ENCODE data around the gene ICAM4. TPM values are rescaled to one million over a fixed set of nuclear protein-coding genes. Genes with fewer than 3 reads are reported as not detected.
A peak's percentile ranks its signal among the peaks of the same experiment; 100 is the strongest.

ICAM4 gene
- total and polyA plus RNA-seq, 2 of the 13 experiments (the other 11 are each of a cell fraction or from before 2014, with no cell fraction given) = 2.9 to 4.0 TPM

DNA sequence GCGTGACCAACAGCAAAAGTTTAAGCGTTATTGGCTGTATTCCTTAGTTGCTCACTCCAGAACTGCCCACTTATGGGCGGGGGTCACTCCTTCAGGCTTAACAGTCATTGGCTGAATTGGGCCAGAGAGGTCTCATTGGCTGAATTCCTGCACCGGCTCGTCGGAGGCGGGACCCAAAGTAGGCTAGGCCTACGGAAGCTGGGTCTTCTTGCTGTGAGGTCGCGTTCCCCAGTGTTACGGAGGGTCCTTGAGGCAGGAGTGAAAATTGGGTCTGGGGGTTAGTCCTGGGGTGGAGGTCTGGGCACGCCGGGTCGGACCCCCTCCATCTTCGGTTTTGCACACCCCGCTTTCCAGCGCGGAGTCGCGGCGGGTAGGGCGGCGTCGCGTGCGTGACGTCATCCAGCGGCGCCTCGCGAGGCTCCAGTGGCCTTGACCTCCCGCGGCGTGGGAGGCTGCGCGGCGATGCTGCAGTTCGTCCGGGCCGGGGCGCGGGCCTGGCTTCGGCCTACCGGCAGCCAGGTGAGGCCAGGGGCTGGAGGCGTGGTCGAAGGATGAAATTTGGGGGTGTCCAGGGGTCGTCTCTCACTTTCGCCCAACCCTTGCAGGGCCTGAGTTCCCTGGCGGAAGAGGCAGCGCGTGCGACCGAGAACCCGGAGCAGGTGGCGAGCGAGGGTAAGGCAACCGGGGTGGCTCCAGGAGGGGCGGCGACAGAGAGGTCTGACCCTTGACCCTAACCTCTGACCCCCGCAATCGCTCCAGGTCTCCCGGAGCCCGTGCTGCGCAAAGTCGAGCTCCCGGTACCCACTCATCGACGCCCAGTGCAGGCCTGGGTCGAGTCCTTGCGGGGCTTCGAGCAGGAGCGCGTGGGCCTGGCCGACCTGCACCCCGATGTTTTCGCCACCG lies 34.7 kb upstream of the ICAM4 start, which contains the start of gene MRPL4 (continued):
- TF ChIP-seq ZNF142 (CRISPR knock-in tag; IDR thresholded peaks at IDR 0.05) (peak; percentile 39; the same call in 1 of the 2 replicates), HMG20A (CRISPR knock-in tag; IDR thresholded peaks at IDR 0.05; ENCODE audit: borderline replicate concordance) (no peak), HBP1 (CRISPR knock-in tag; IDR thresholded peaks at IDR 0.05; ENCODE audit: low read depth) (peak; percentile 83), ZNF292 (CRISPR knock-in tag; IDR thresholded peaks at IDR 0.05; ENCODE audit: borderline replicate concordance, low read depth) (no peak), ZNF713 (CRISPR knock-in tag; IDR thresholded peaks at IDR 0.05) (no peak), JUNB (CRISPR knock-in tag; IDR thresholded peaks at IDR 0.05; ENCODE audit: borderline replicate concordance) (peak; percentile 22; the same call in 1 of the 2 replicates), MXI1 (IDR thresholded peaks at IDR 0.05; ENCODE audit: borderline replicate concordance, low read depth, low read length) (peak; percentile 95), ZXDC (CRISPR knock-in tag; IDR thresholded peaks at IDR 0.05) (peak; percentile 41; the same call in 1 of the 2 replicates), ZNF646 (CRISPR knock-in tag; IDR thresholded peaks at IDR 0.05) (no peak)
- TF ChIP-seq, protein P1, sequence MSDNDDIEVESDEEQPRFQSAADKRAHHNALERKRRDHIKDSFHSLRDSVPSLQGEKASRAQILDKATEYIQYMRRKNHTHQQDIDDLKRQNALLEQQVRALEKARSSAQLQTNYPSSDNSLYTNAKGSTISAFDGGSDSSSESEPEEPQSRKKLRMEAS (IDR thresholded peaks at IDR 0.05) = peak; percentile 97
